ENCODE measurements around the gene OLFM2.

Gene OLFM2

GRCh38 chr19:9936326-9937000, at the start of gene OLFM2:
Gene OLFM2, minus strand, starts transcription at chr19:9936515. Its CDS starts 149 bp downstream, at chr19:9936366.
- no peaks in the 10 kb centered on the region for H3K36me3 ChIP-seq (ENCODE audit: control insufficient read depth, insufficient read depth, low read length)
- no peak for TF ChIP-seq CTCF (IDR thresholded peaks at IDR 0.05; ENCODE audit: insufficient read depth, low read length, poor library complexity, severe bottlenecking)
- H3K4me3 ChIP-seq (replicated peaks; ENCODE audit: low read depth, low read length): no peak within 1 kb of the TSS
- H3K27me3 ChIP-seq (replicated peaks; ENCODE audit: control insufficient read depth, insufficient read depth, low read length): peaks cover 2% of the 10 kb centered on the region; the same call in 1 of the 2 replicates
- no peak for DNase-seq (ENCODE audit: extremely low read depth, insufficient read length)

GRCh38 chr19:9981406-9982260, 45.3 kb upstream of the OLFM2 start:
- no peaks in the 10 kb centered on the region for H3K36me3 ChIP-seq (ENCODE audit: control insufficient read depth, insufficient read depth, low read length)
- no peak for DNase-seq (ENCODE audit: extremely low read depth, insufficient read length)
- no peak overlapping the region for H3K4me3 ChIP-seq (replicated peaks; ENCODE audit: low read depth, low read length)
- H3K27me3 ChIP-seq (replicated peaks; ENCODE audit: control insufficient read depth, insufficient read depth, low read length): no peaks in the 10 kb centered on the region
- no peak for TF ChIP-seq CTCF (IDR thresholded peaks at IDR 0.05; ENCODE audit: insufficient read depth, low read length, poor library complexity, severe bottlenecking)

- no peak for DNase-seq (ENCODE audit: extremely low read depth, insufficient read length)
- no peaks in the 10 kb centered on the region; the same call in 1 of the 2 replicates for H3K27me3 ChIP-seq (replicated peaks; ENCODE audit: control insufficient read depth, insufficient read depth, low read length)
- H3K4me3 ChIP-seq (replicated peaks; ENCODE audit: low read depth, low read length): no peak overlapping the region
- no peak for TF ChIP-seq CTCF (IDR thresholded peaks at IDR 0.05; ENCODE audit: insufficient read depth, low read length, poor library complexity, severe bottlenecking)
- H3K36me3 ChIP-seq (ENCODE audit: control insufficient read depth, insufficient read depth, low read length): no peaks in the 10 kb centered on the region
Observed at GRCh38 chr19:9972103-9972502, 35.8 kb upstream of the OLFM2 start.

- DNase-seq (ENCODE audit: extremely low read depth, insufficient read length): no peak
- no peak for TF ChIP-seq CTCF (IDR thresholded peaks at IDR 0.05; ENCODE audit: insufficient read depth, low read length, poor library complexity, severe bottlenecking)
- no peaks in the 10 kb centered on the region; the same call in 1 of the 2 replicates for H3K27me3 ChIP-seq (replicated peaks; ENCODE audit: control insufficient read depth, insufficient read depth, low read length)
Observed at GRCh38 chr19:9971166-9971897, 35.0 kb upstream of the OLFM2 start.

GRCh38 chr19:9970481-9970880, 34.2 kb upstream of the OLFM2 start:
- H3K27me3 ChIP-seq (replicated peaks; ENCODE audit: control insufficient read depth, insufficient read depth, low read length): no peaks in the 10 kb centered on the region; the same call in 1 of the 2 replicates
- no peak for TF ChIP-seq CTCF (IDR thresholded peaks at IDR 0.05; ENCODE audit: insufficient read depth, low read length, poor library complexity, severe bottlenecking)
- H3K4me3 ChIP-seq (replicated peaks; ENCODE audit: low read depth, low read length): no peak overlapping the region
- H3K36me3 ChIP-seq (ENCODE audit: control insufficient read depth, insufficient read depth, low read length): no peaks in the 10 kb centered on the region
- DNase-seq (ENCODE audit: extremely low read depth, insufficient read length): no peak

More at GRCh38 chr19:9971166-9971897, 35.0 kb upstream of the OLFM2 start:
- Histone ChIP-seq H3K36me3 (ENCODE audit: control insufficient read depth, insufficient read depth, low read length) (no peaks in the 10 kb centered on the region), H3K4me3 (replicated peaks; ENCODE audit: low read depth, low read length) (no peak overlapping the region)

All from GM06990 (cell line).